ENCODE measurements around the gene RAB12.
"Not testable (repeated sequence)": the region's sequence is repeated elsewhere in the genome, so short reads cannot be mapped to it uniquely, and the experiment has no call there.

Gene RAB12

DNA sequence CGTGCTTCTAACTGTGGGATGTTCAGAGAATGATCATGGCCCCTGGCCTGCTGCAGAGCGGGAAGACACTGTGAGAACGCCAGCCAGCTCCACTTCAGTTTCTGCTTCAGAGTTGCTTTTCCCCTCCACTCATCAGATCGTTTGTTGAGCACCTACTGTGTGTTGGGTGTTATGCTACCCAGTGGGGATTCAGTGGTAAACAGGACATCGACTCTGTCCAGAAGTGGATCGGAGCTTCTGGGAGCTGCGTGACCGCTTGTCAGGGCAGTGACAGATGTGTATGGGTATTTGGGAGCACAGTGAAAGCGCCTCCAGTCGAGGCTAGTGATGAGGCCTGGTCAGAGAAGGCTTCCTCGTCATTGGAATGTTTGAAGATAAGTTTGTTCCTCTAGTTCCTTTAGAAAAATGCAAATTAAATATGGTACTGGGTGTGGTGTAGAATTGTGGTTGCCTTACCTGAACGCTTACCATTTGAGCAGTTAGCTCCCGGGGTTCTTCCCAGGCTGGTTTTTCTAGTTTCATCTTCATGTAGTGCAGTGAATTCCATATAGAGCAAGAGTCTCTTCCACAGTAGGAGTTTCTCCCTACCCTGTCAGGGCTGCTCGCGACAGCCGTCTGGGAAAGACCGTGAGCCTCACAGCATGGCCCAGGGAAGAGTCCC lies 2.8 kb downstream of the RAB12 start:
- DNase-seq (ENCODE audit: low read depth in 2 of 2), result no peak

DNA sequence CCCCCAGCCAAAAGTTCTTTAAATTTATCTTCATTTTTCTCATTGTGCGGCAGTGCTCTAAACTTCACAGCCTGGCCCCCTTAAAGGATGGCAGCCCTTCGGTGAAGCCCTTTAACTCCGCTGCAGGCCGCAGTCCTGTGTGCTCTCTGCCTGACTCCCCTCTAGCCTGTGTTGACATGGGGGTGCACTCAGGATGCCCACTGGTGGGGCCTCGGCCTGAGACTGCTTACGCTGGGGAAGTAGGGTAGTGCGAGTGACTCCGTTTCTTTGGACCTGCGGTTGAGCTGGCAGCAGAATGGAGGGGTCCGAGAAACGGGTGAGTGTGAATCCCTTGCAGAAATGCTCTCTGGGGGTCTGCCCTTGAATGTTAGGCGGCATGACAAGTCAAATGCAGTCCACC lies 5.6 kb downstream of the RAB12 start:
- no peak for DNase-seq (ENCODE audit: low read depth in 2 of 2)

- no peak for DNase-seq (ENCODE audit: low read depth in 2 of 2)
Observed at GRCh38 chr18:8615397-8616027, 6.3 kb downstream of the RAB12 start.

DNA sequence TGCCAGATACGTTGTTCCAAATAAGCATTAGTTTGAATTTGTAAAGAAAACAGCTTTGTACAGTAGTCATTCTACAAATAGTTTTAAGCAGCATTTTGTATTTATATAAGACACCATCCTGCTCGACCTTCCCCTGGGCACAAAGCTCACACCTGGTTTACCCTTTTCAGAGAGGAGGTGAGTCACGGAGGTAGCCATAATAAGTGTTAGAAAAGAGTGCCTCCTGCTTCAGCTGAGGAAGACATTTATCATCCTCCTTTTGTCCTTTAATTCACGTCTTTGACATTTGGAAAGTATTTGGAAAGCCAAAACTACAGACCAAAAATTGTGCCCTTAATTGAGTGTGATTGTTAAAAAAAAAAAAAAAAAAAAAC lies 6.8 kb downstream of the RAB12 start:
- no peak for DNase-seq (ENCODE audit: low read depth in 2 of 2)

GRCh38 chr18:8617907-8618306 lies 8.7 kb downstream of the RAB12 start:
- no peak for DNase-seq (ENCODE audit: low read depth in 2 of 2)

DNA sequence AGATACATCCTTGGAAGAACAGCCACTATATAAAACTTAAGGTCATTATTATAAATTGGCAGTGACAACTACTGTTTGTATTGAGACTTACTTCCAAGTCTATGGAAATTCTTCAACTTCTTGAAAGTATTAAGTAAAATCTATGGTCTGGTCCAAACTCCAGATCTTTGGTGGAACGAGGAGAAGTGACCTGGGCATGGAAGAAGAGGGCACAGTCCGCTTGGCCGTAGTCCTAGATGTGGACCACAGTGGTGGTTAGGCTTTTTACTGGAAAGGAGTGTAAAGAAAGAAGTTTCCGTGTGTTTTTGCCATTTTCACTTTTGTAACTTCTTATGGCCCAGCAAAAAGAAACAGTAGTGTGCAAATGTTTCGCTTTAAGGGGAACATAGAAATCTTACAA lies 9.8 kb downstream of the RAB12 start:
- no peak for DNase-seq (ENCODE audit: low read depth in 2 of 2)

- no peak for DNase-seq (ENCODE audit: low read depth in 2 of 2)
Observed at GRCh38 chr18:8619835-8620577, 10.8 kb downstream of the RAB12 start.

- DNase-seq (ENCODE audit: low read depth in 2 of 2), result no peak
Observed at GRCh38 chr18:8620845-8621244, 11.6 kb downstream of the RAB12 start.

DNA sequence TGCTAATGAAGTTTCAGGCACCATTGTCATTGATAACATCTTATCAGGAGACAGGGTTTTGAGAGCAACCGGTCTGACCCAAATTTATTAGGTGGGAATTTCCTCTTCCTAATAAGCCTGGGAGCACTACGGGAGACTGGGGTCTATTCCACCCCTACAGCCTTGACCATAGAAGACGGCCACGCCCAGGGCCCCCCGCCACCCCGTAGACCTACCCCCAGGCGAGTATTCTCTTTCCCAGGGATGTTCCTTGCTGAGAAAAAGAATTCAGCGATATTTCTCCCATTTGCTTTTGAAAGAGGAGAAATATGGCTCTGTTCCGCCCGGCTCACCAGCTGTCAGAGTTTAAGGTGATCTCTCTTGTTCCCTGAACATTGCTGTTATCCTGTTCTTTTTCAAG lies 13.4 kb downstream of the RAB12 start:
- DNase-seq (ENCODE audit: low read depth in 2 of 2), result not testable (repeated sequence)

DNA sequence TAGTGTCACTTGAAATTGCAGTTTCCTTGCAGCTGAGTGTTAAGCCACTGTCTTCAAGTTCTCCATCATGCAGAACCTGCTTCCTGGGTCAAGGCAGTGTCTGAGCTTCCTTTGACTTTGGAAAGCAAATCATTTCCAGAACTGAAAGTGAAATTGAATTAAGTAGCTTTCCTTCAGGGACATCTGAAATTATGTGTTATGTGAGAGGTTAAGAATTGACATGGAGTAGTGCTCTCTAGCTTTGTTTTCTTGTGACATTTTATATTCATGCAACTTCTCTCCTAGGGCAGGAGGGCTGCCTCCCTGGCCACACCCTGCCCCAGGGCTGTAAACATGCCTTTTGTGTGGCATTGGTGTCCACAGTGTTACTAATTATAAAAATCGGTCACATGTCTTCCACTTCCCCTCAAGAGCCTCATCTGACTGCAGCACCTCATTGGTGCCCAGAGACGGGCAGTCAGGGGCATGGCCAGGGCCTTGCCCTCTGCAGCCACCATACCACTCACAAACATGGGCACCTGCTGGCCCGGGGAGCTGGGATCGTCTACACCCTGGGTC lies 14.4 kb downstream of the RAB12 start:
- DNase-seq (ENCODE audit: low read depth in 2 of 2), result no peak

DNA sequence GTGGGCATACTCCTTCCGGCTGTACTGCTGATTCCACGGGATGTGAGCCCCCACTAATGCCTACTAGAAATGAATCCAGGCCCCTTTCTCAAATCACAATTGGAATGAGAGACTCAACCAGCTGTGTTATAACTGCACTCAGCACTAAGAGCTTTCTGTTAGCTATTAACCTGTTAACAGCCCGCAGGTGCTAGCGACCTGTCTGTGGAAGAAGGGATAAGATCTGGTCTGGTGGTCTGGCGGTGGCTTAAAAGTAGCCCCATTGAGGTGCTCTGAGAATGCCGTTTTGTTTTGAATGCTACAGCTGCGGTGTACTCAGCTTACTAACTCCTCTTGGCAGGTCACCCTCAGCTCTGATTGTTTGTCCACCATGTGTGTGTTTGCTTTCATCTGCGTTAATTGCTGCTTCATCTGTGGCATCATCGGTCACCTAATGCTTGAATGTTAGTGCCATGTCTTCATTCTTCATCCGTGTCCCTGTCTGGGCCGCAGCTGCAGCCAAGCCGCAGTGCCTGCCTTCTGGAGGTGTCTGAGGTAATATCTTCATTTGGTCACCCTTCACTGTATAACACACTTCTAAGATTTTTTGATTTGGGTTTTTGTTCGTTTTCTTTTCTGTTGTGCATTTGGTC lies 16.3 kb downstream of the RAB12 start:
- no peak for DNase-seq (ENCODE audit: low read depth in 2 of 2)

GRCh38 chr18:8626414-8627106 lies 17.3 kb downstream of the RAB12 start:
- no peak for DNase-seq (ENCODE audit: low read depth in 2 of 2)

GRCh38 chr18:8627107-8627472 lies 17.9 kb downstream of the RAB12 start:
- DNase-seq (ENCODE audit: low read depth in 2 of 2), result no peak

GRCh38 chr18:8627540-8627939 lies 18.3 kb downstream of the RAB12 start:
- no peak for DNase-seq (ENCODE audit: low read depth in 2 of 2)

- no peak for DNase-seq (ENCODE audit: low read depth in 2 of 2)
Observed at GRCh38 chr18:8629602-8630001, 20.4 kb downstream of the RAB12 start.

- DNase-seq (ENCODE audit: low read depth in 2 of 2), result no peak
Observed at GRCh38 chr18:8630546-8630945, 21.3 kb downstream of the RAB12 start.

GRCh38 chr18:8631265-8631664 lies 22.0 kb downstream of the RAB12 start:
- DNase-seq (ENCODE audit: low read depth in 2 of 2), result no peak

GRCh38 chr18:8632386-8632785 lies 23.1 kb downstream of the RAB12 start:
- DNase-seq (ENCODE audit: low read depth in 2 of 2), result no peak

DNA sequence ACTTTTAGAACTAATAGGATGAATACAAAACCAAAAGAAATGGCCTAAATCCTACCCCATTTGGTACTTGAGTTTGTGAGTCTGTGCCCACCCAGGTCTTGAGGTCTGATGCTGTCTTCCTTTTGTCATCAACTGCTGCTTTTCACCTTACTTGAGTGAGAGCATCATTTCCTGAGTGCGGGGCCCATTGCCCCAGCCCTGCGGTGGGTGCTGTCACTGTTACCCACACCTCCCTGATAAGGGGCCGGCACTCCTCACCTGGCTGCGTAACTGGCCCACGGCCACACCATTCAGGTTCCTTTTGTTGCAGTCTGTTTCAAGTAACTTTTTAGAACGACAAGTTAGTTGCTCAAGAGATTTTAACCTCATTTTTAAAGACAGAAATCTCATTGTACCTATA lies 25.3 kb downstream of the RAB12 start:
- DNase-seq (ENCODE audit: low read depth in 2 of 2), result no peak

- no peak for DNase-seq (ENCODE audit: low read depth in 2 of 2)
Observed at GRCh38 chr18:8635087-8635486, 25.9 kb downstream of the RAB12 start.

GRCh38 chr18:8639762-8640161 lies 30.5 kb downstream of the RAB12 start:
- no peak for DNase-seq (ENCODE audit: low read depth in 2 of 2)

DNA sequence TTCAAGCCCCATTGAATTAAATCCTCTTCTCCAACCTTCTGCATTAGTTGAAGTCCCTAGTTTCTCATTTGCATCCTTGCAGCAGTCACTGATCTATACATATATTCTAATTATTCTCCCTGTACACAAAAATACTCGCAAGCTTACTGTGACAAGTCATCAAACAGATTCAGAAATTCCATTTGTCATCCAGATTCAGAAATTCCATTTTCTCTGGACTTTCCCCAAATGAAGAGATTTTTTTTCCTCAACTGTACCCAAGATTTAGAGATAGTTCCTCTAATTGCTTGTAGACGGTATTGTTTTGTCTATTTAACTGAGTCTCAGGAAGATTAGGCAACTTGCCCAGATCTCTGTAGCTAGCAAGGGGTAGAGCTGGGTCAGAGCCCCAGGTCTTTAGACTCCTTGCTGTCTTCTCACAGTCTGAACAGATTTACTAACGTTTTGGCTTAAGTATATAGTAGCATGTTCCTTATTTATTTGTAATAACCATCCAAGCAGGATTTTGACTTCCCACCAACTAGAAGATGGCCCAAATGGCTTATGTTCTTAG lies 34.2 kb downstream of the RAB12 start:
- DNase-seq (ENCODE audit: low read depth in 2 of 2), result no peak
